A673 (cell line): ENCODE measurements around the gene ABHD16A. TPM values are rescaled to one million over a fixed set of nuclear protein-coding genes. Genes with fewer than 3 reads are reported as not detected.
A peak's percentile ranks its signal among the peaks of the same experiment; 100 is the strongest.

Source experiments
- BruUV-seq: library from RNA; stranded (reverse); fragments of 400-500 nt; replicated peaks from 2 replicates; lab custom pipeline; 2021; lab: Mats Ljungman, UMichigan
- CTCF ChIA-PET: fragments of 300-600 bp; sonication (Branson Sonifier 250); formaldehyde crosslinking; loops from one replicate; lab custom pipeline; 2022; ENCODE audit warnings: antibody characterized with exemption; lab: Charles Lee
- POLR2A ChIA-PET: fragments of 300-600 bp; sonication (Branson Sonifier 250); formaldehyde crosslinking; loops from one replicate; lab custom pipeline; 2022; ENCODE audit warnings: antibody characterized with exemption; ENCODE audit not compliant: low non-redundant PET; lab: Charles Lee
- DNase-seq: peaks from one replicate; pipeline ENCODE4 v3.0.0-alpha.2; 2015; ENCODE audit warnings: low spot score
- H3K27ac ChIP-seq: fragments of 200-600 bp; sonication (generic); 2 replicates; pipeline ENCODE4 v1.5.1; 2016; ENCODE audit warnings: mixed run types, low read depth, mild to moderate bottlenecking, mixed read lengths, antibody characterized with exemption, low read length; ENCODE audit not compliant: poor library complexity, severe bottlenecking
- H3K27me3 ChIP-seq: fragments of 200-600 bp; sonication (generic); replicated peaks from 2 replicates; pipeline ENCODE4 v1.6.1; 2017; ENCODE audit warnings: mixed run types, low read depth, mild to moderate bottlenecking, mixed read lengths, antibody characterized with exemption, low read length; ENCODE audit not compliant: insufficient read depth, poor library complexity
- H3K36me3 ChIP-seq: fragments of 200-600 bp; sonication (generic); 2 replicates; pipeline ENCODE4 v1.6.1; 2016; ENCODE audit warnings: mixed run types, mild to moderate bottlenecking, mixed read lengths, antibody characterized with exemption, low read length; ENCODE audit not compliant: insufficient read depth, poor library complexity, severe bottlenecking
- H3K4me1 ChIP-seq: fragments of 200-600 bp; sonication (generic); 2 replicates; pipeline ENCODE4 v1.6.1; 2017; ENCODE audit warnings: mixed run types, mild to moderate bottlenecking, mixed read lengths, antibody characterized with exemption, low read length; ENCODE audit not compliant: insufficient read depth, poor library complexity, severe bottlenecking
- H3K4me3 ChIP-seq: fragments of 200-600 bp; sonication (generic); 2 replicates; pipeline ENCODE4 v1.5.1; 2016; ENCODE audit warnings: low read depth, mixed run types, mild to moderate bottlenecking, mixed read lengths, low read length; ENCODE audit not compliant: poor library complexity, severe bottlenecking
- H3K9me3 ChIP-seq: fragments of 200-600 bp; sonication (generic); 2 replicates; pipeline ENCODE4 v1.6.1; 2016; ENCODE audit warnings: mixed run types, low read depth, mild to moderate bottlenecking, mixed read lengths, antibody characterized with exemption, low read length; ENCODE audit not compliant: poor library complexity, severe bottlenecking
- EZH2 ChIP-seq: fragments of 200-600 bp; sonication (generic); IDR thresholded peaks from 2 replicates; pipeline ENCODE4 v1.6.1; 2017; ENCODE audit warnings: borderline replicate concordance, low read depth, mild to moderate bottlenecking, mixed read lengths, antibody characterized with exemption, low read length; ENCODE audit not compliant: poor library complexity, severe bottlenecking
- intact Hi-C: fragments of 100-400 bp; cut with micrococcal nuclease; formaldehyde crosslinking; loops from one replicate; pipeline ENCODE4 v1.10.0; 2022; ENCODE audit not compliant: unreplicated experiment
- total RNA-seq: library from RNA; stranded (reverse); gene quantifications from 2 replicates; pipeline ENCODE4 v1.2.3, GENCODE V29; 2021
- TF ChIP-seq, protein P1 (sequence below): fragments of 300-800, 200-600 bp; sonication (generic); conservative IDR thresholded peaks from 2 replicates; pipeline ENCODE4 v1.5.1; 2017; ENCODE audit warnings: low read depth, mild to moderate bottlenecking, antibody characterized with exemption, low read length, moderate library complexity, mixed read lengths

Gene ABHD16A
- total RNA-seq, 1 experiment from 2014 or later = 45.6 TPM

DNA sequence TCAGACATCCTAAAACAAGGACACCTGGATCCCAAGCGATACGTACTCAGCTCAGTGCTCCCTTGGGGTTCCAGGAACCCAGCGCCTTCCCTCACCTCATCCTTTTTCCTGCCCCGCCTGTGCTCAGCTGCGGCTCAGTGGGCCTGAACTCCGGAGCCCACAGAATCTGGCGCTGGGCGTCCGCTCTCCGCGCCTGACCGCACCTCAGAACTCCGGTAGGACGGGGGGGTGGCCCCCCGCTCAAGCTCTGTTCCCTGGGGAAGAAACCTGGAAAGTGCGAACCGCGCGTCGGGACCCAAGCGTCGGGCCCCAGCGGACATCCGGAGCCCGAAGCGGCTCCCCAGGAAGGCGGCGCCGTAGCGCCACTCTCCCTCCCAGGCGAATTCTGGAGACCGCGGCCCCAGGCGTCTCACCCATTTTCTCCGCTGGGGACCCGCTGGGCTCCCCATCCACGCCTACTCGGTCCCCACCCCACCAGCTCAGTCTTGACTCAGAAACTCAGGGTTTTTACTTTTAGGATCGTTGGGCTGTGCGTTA is 21.9 kb downstream of the ABHD16A start:
- Histone ChIP-seq H3K4me1 (no peaks in the 10 kb centered on the region), H3K36me3 (no peaks in the 10 kb centered on the region), H3K27me3 (no peaks in the 10 kb centered on the region), H3K9me3 (no peaks in the 10 kb centered on the region), H3K4me3 (peak overlapping the region; percentile 53), H3K27ac (peak overlapping the region; percentile 68)
- intact Hi-C loops = loop anchor here (2.0 to 10.0 kb wide), 2 partner anchors 150 to 274 kb away; partner anchors contain the start of genes NELFE and SKIC2
- DNase-seq = peak; percentile 75
- ChIA-PET POLR2A (interaction anchor here (0.7 to 1.0 kb wide), 2 partner anchors 22 to 135 kb away, joined by 3 read pairs; partner anchors contain the start of genes ABHD16A and ATP6V1G2), CTCF (interaction anchor here (0.5 to 0.6 kb wide), 3 partner anchors 30 to 775 kb away, joined by 3 to 4 read pairs (median 3); no protein-coding TSS in a partner anchor)
- TF ChIP-seq EZH2 = no peak
- TF ChIP-seq, protein P1, sequence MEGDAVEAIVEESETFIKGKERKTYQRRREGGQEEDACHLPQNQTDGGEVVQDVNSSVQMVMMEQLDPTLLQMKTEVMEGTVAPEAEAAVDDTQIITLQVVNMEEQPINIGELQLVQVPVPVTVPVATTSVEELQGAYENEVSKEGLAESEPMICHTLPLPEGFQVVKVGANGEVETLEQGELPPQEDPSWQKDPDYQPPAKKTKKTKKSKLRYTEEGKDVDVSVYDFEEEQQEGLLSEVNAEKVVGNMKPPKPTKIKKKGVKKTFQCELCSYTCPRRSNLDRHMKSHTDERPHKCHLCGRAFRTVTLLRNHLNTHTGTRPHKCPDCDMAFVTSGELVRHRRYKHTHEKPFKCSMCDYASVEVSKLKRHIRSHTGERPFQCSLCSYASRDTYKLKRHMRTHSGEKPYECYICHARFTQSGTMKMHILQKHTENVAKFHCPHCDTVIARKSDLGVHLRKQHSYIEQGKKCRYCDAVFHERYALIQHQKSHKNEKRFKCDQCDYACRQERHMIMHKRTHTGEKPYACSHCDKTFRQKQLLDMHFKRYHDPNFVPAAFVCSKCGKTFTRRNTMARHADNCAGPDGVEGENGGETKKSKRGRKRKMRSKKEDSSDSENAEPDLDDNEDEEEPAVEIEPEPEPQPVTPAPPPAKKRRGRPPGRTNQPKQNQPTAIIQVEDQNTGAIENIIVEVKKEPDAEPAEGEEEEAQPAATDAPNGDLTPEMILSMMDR = no peak
- BruUV-seq = no TSS peak

DNA sequence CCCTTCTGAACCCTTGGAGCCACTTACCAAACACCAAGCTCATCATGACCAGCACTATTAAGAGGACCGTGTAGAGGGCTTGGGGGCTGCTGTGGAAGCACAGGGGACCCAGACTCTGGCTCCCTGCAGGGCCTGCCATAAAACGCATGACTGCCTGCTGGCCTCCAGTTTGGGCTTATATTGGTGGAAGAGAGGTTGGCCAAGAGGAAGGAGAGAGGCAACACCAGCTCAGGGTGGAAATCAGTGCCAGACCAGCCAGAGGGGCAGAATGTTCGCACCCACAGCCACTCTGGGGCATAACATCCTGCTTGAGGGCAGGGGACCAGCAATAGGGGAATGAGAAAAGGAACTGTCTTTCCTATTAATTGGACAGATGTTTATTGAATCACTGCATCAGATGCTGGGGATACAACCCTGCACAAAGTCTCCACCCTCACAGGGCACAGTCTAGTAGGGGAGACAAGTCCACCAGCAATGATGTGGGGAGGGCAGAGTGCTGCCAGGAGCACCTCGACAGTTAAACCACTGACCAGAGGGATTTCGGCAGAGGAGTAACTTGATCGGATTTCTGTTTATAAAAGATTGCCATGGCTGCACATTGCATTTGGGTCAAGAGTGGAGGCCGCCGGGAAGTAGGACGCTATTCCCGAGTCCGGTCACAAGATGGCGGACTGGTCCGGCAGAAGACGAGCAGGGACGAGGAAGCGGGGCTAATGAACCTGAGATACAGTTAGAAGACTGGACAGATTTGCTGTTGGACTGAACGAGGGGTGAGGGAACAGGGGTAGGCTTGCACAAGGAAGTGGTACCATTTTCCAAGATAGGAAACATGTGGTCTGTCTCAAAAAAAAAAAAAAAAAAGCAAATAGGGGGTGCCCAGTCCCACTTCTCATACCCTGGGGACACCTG is 22.6 kb downstream of the ABHD16A start, which contains the start of gene LY6G5C:
LY6G5C (minus strand) TSS at position 842 of the 909 bp plus-strand sequence; CDS start at position 148, 694 bp downstream.
- no peaks in the 10 kb centered on the region for H3K9me3 ChIP-seq
- DNase-seq = peak; percentile 86
- no peaks in the 10 kb centered on the region for H3K36me3 ChIP-seq
- ChIA-PET POLR2A (interaction anchor here (0.7 to 1.0 kb wide), 2 partner anchors 23 to 134 kb away, joined by 3 read pairs; partner anchors contain the start of genes ABHD16A and ATP6V1G2), CTCF (interaction anchor here (0.6 kb wide), 2 partner anchors 119 to 774 kb away, joined by 3 to 4 read pairs; no protein-coding TSS in a partner anchor)
- H3K4me1 ChIP-seq = no peaks in the 10 kb centered on the region
- no peaks in the 10 kb centered on the region for H3K27me3 ChIP-seq
- peak within 1 kb of the TSS; percentile 53 for H3K4me3 ChIP-seq
- intact Hi-C loops = loop anchor here (2.0 to 10.0 kb wide), 2 partner anchors 150 to 274 kb away; partner anchors contain the start of genes NELFE and SKIC2
- H3K27ac ChIP-seq = peak within 1 kb of the TSS; percentile 68
- TSS peak; percentile 68 for BruUV-seq
- TF ChIP-seq, protein P1 = peak; percentile 70
- TF ChIP-seq EZH2 = no peak

DNA sequence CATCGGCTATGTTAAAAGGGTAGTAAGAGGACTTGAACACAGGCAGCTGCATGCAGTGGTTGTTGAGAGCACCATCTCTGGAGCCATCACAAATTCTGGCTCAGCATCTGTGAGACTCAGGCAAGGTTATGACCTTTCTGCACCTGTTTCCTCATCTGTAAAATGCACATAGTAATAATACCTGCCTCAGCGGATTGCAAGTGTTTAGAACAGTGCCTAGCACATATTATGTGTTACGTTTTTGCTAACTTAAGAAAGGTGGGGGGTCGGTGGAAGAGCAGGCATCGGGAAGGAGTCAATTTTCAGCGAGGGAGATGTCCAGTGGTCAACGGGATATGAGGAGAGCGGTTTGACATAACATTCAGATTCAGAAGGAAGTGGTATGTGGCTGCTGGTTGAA is 25.2 kb downstream of the ABHD16A start:
- ChIA-PET CTCF (no interaction called here), POLR2A (no interaction called here)
- H3K27ac ChIP-seq = no peak overlapping the region
- DNase-seq = no peak
- intact Hi-C loops = no loop called here
- H3K9me3 ChIP-seq = no peaks in the 10 kb centered on the region
- H3K4me3 ChIP-seq = no peak overlapping the region
- BruUV-seq = no TSS peak
- H3K36me3 ChIP-seq = no peaks in the 10 kb centered on the region
- H3K4me1 ChIP-seq = no peaks in the 10 kb centered on the region
- H3K27me3 ChIP-seq = no peaks in the 10 kb centered on the region
- TF ChIP-seq, protein P1 = no peak
- TF ChIP-seq EZH2 = no peak
